Spleen (tissue), 11 donors: ENCODE results near the gene CSK. TPM values are rescaled to one million over a fixed set of nuclear protein-coding genes. Genes with fewer than 3 reads are reported as not detected.

ENCODE experiments used
- DNase-seq: peaks from one replicate; pipeline ENCODE4 v3.0.0-alpha.2; 2020
- H3K27ac ChIP-seq, 8 donors: fragments of 200-600 bp; sonication (generic) in 7 of 8; 1 replicate in 4 of 8; 2 replicates in 4 of 8; pipeline versions ENCODE4 v1.5.0 to v1.8.0; 2016 to 2021; ENCODE audit warnings: inconsistent platforms in 4 of 8, mild to moderate bottlenecking in 4 of 8, moderate library complexity in 1 of 8
- H3K27me3 ChIP-seq, 7 donors: fragments of 200-600 bp; sonication (generic) in 6 of 7; replicated peaks in 1 of 7; 1 replicate in 4 of 7; 2 replicates in 3 of 7; pipeline versions ENCODE4 v1.5.0 to v1.8.0; 2016 to 2021; ENCODE audit warnings: inconsistent platforms in 3 of 7, mild to moderate bottlenecking in 1 of 7
- H3K36me3 ChIP-seq, 6 donors: fragments of 200-600 bp; sonication (generic) in 5 of 6; 1 replicate in 4 of 6; 2 replicates in 2 of 6; pipeline versions ENCODE4 v1.5.0 to v1.8.0; 2016 to 2021; ENCODE audit warnings: inconsistent platforms in 2 of 6
- H3K4me1 ChIP-seq, 6 donors: fragments of 200-600 bp; sonication (generic) in 5 of 6; 1 replicate in 3 of 6; 2 replicates in 3 of 6; pipeline versions ENCODE4 v1.5.0 to v1.8.0; 2016 to 2021; ENCODE audit warnings: inconsistent platforms in 3 of 6
- H3K4me3 ChIP-seq, 8 donors: fragments of 200-600 bp; sonication (generic) in 7 of 8; 1 replicate in 4 of 8; 2 replicates in 4 of 8; pipeline versions ENCODE4 v1.5.0 to v1.8.0; 2016 to 2021; ENCODE audit warnings: inconsistent platforms in 4 of 8, mild to moderate bottlenecking in 4 of 8, moderate library complexity in 2 of 8
- H3K9me3 ChIP-seq, 8 donors: fragments of 200-600 bp; sonication (generic) in 7 of 8; 1 replicate in 4 of 8; 2 replicates in 4 of 8; pipeline versions ENCODE4 v1.5.0 to v1.8.0; 2016 to 2021; ENCODE audit warnings: inconsistent platforms in 4 of 8
- POLR2A ChIP-seq, 3 donors: fragments of 450-650 bp; IDR thresholded peaks; one replicate each; pipeline ENCODE4 v1.5.1; 2017; ENCODE audit warnings: antibody characterized with exemption in 3 of 3, mild to moderate bottlenecking in 1 of 3
- POLR2AphosphoS5 ChIP-seq, 3 donors: sonication (generic); formaldehyde crosslinking; IDR thresholded peaks; one replicate each; pipeline ENCODE4 v1.5.1; 2017; ENCODE audit warnings: antibody characterized with exemption in 3 of 3
- WGBS, 5 donors: extraction: QIAGEN DNeasy Blood & Tissue Kit in 3 of 5; methylation state at CpG; one replicate each; pipeline versions ENCODE4 v1.1.5 to v1.1.7; 2013 to 2018; 5-methylcytosine and 5-hydroxymethylcytosine counted together
- intact Hi-C: fragments of 100-400 bp; cut with DNase I; formaldehyde crosslinking; loops from one replicate; pipeline ENCODE4 v1.15.0; 2023; ENCODE audit warnings: low total_unique reads
- polyA plus RNA-seq, 3 donors: library from polyadenylated mRNA; stranded (reverse); fragments of 200-250 nt; gene quantifications; one replicate each; pipeline ENCODE4 v1.2.1, GENCODE V29; 2013
- total RNA-seq, 7 donors: library from RNA; depleted of rRNA in 3 of 7; stranded (reverse); fragments of >200 nt in 3 of 7; fragmentation: NEBNext Ultra II Directional in 4 of 7; extraction: Animal tissue kit (Norgen Biotek cat#: 25700) in 4 of 7; gene quantifications; one replicate each; pipeline versions ENCODE4 v1.1.0 to v1.2.1, GENCODE V29; 2016 to 2021
- TF ChIP-seq, protein P1 (sequence below), 11 experiments: fragments of 200-600 bp in 7 of 11; fragments of 450-650 bp in 4 of 11; sonication (generic) in 4 of 11; IDR thresholded peaks in 8 of 11; conservative IDR thresholded peaks in 3 of 11; 1 replicate in 7 of 11; 2 replicates in 4 of 11; pipeline versions ENCODE4 v1.4.0 to v1.8.0; 2016 to 2021; ENCODE audit warnings: antibody characterized with exemption in 11 of 11, inconsistent platforms in 4 of 11, mild to moderate bottlenecking in 1 of 11
- donor health status: healthy with polysubstance abuse.
- donor health status: DM: no; HTN: no; CAD: no; lungs with moderate emphysema.
- donor health status: DM: no; HTN: no; CAD: no.
- donor health status: Bipolar disorder and iron deficiency.
- donor health status: healthy.
- donor health status: DM: no; HTN: no; CAD: no.
- donor health status: DM: yes; HTN: yes; CAD: no.

The CSK gene
- total and polyA plus RNA-seq, 10 donors = 121 to 281 (median 192) TPM

- peak overlapping the region in 5 of 8 donors; percentile 81 to 99 (median 99) for H3K27ac ChIP-seq
- DNase-seq = peak; percentile 87
- WGBS, 5 donors = 78 to 90% (median 85%) methylated on average over 16 to 20 of the region's 20 CpGs
- peak overlapping the region in 1 of 8 donors; percentile 44 for H3K4me3 ChIP-seq
- peaks cover 0 to 98% (median 59%) of the 10 kb centered on the region in 6 donors for H3K36me3 ChIP-seq
- intact Hi-C loops = loop anchor here (5.0 kb wide), 1 partner anchor 33 kb away; no protein-coding TSS in a partner anchor
- peaks cover 47 to 62% (median 54%) of the 10 kb centered on the region in 6 donors for H3K4me1 ChIP-seq
- H3K27me3 ChIP-seq = no peaks in the 10 kb centered on the region
- TF ChIP-seq POLR2A (IDR thresholded peaks at IDR 0.05) = no peak
- TF ChIP-seq, protein P1, sequence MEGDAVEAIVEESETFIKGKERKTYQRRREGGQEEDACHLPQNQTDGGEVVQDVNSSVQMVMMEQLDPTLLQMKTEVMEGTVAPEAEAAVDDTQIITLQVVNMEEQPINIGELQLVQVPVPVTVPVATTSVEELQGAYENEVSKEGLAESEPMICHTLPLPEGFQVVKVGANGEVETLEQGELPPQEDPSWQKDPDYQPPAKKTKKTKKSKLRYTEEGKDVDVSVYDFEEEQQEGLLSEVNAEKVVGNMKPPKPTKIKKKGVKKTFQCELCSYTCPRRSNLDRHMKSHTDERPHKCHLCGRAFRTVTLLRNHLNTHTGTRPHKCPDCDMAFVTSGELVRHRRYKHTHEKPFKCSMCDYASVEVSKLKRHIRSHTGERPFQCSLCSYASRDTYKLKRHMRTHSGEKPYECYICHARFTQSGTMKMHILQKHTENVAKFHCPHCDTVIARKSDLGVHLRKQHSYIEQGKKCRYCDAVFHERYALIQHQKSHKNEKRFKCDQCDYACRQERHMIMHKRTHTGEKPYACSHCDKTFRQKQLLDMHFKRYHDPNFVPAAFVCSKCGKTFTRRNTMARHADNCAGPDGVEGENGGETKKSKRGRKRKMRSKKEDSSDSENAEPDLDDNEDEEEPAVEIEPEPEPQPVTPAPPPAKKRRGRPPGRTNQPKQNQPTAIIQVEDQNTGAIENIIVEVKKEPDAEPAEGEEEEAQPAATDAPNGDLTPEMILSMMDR (IDR thresholded peaks at IDR 0.05 in 8 of 11, conservative IDR thresholded peaks at IDR 0.05 in 3 of 11) = no peak
- no peak for TF ChIP-seq POLR2AphosphoS5 (IDR thresholded peaks at IDR 0.05)
- no peaks in the 10 kb centered on the region for H3K9me3 ChIP-seq
Observed at GRCh38 chr15:74800559-74801094, 18.7 kb downstream of the CSK start.

- no peak for DNase-seq
- TF ChIP-seq POLR2AphosphoS5 (IDR thresholded peaks at IDR 0.05) = peak in 2 of 3 donors; percentile 16 to 68
- TF ChIP-seq, protein P1 (IDR thresholded peaks at IDR 0.05 in 8 of 11, conservative IDR thresholded peaks at IDR 0.05 in 3 of 11) = no peak
- peaks cover 39 to 54% (median 46%) of the 10 kb centered on the region in 6 donors for H3K4me1 ChIP-seq
- no peaks in the 10 kb centered on the region for H3K27me3 ChIP-seq
- H3K36me3 ChIP-seq = peaks cover 0 to 89% (median 59%) of the 10 kb centered on the region in 6 donors
- H3K4me3 ChIP-seq = no peak overlapping the region
- peak overlapping the region in 3 of 8 donors; percentile 99 for H3K27ac ChIP-seq
- intact Hi-C loops = loop anchor here (5.0 kb wide), 1 partner anchor 34 kb away; no protein-coding TSS in a partner anchor
- no peaks in the 10 kb centered on the region for H3K9me3 ChIP-seq
- WGBS, 5 donors = 83 to 90% (median 90%) methylated on average over 9 to 18 of the region's 18 CpGs
Observed at GRCh38 chr15:74801311-74801997, 19.6 kb downstream of the CSK start.

DNA sequence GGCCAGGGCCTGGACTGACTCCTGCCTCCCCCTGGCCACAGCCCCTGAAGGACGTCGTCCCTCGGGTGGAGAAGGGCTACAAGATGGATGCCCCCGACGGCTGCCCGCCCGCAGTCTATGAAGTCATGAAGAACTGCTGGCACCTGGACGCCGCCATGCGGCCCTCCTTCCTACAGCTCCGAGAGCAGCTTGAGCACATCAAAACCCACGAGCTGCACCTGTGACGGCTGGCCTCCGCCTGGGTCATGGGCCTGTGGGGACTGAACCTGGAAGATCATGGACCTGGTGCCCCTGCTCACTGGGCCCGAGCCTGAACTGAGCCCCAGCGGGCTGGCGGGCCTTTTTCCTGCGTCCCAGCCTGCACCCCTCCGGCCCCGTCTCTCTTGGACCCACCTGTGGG lies 20.4 kb downstream of the CSK start:
- H3K36me3 ChIP-seq = peaks cover 0 to 81% (median 59%) of the 10 kb centered on the region in 6 donors
- no peak overlapping the region for H3K27ac ChIP-seq
- no peaks in the 10 kb centered on the region for H3K9me3 ChIP-seq
- no peak for DNase-seq
- WGBS, 5 donors = 81 to 96% (median 93%) methylated on average over 12 to 20 of the region's 20 CpGs
- no peaks in the 10 kb centered on the region for H3K27me3 ChIP-seq
- H3K4me1 ChIP-seq = peaks cover 31 to 46% (median 38%) of the 10 kb centered on the region in 6 donors
- TF ChIP-seq, protein P1 (IDR thresholded peaks at IDR 0.05 in 8 of 11, conservative IDR thresholded peaks at IDR 0.05 in 3 of 11) = no peak
- TF ChIP-seq POLR2AphosphoS5 (IDR thresholded peaks at IDR 0.05) (peak in 1 of 3 donors; percentile 67), POLR2A (IDR thresholded peaks at IDR 0.05) (no peak)
- H3K4me3 ChIP-seq = no peak overlapping the region
- intact Hi-C loops = loop anchor here (5.0 kb wide), 1 partner anchor 35 kb away; no protein-coding TSS in a partner anchor
